HEK293 (cell line): Measurements from ENCODE around the gene TRPM7.

ENCODE experiments used
- CTCF ChIA-PET: fragments of 350-600 bp; formaldehyde crosslinking; extraction: SDS; loops from one replicate; lab custom pipeline; 2021; ENCODE audit warnings: antibody characterized with exemption; lab: Yijun Ruan, JAX
- POLR2A ChIA-PET: fragments of 300-600 bp; formaldehyde crosslinking; extraction: SDS; loops from one replicate; lab custom pipeline; 2020; ENCODE audit warnings: antibody characterized with exemption, inconsistent platforms; lab: Yijun Ruan, JAX
- H3K27ac ChIP-seq: fragments of 200-500 bp; sonication (Bioruptor generic); 2 replicates; pipeline ENCODE4 v1.5.1; 2014; ENCODE audit warnings: low read depth, low read length, control low read depth, inconsistent platforms; ENCODE audit errors: extremely low read depth
- H3K36me3 ChIP-seq, 2 experiments: fragments of 200-500 bp in 1 of 2; sonication (Bioruptor generic) in 1 of 2; 1 replicate in 1 of 2; 2 replicates in 1 of 2; pipeline ENCODE4 v1.5.1; 2014 to 2017; ENCODE audit warnings: inconsistent platforms in 2 of 2, low read length in 2 of 2; ENCODE audit not compliant: control insufficient read depth in 2 of 2, insufficient read depth in 1 of 2
- H3K4me1 ChIP-seq: fragments of 200-500 bp; sonication (Bioruptor generic); 2 replicates; pipeline ENCODE4 v1.5.1; 2014; ENCODE audit warnings: mild to moderate bottlenecking, low read length, inconsistent platforms; ENCODE audit not compliant: control insufficient read depth, insufficient read depth
- H3K4me3 ChIP-seq: 2 replicates; pipeline ENCODE4 v1.5.1; 2011; ENCODE audit warnings: low read depth, mild to moderate bottlenecking, control low read depth, low read length, moderate library complexity
- H3K9me3 ChIP-seq: fragments of 200-500 bp; sonication (Bioruptor generic); 2 replicates; pipeline ENCODE4 v1.5.1; 2014; ENCODE audit warnings: low read depth, low read length, inconsistent platforms; ENCODE audit not compliant: control insufficient read depth, insufficient read depth
- GLIS2 ChIP-seq: fragments of 450-650 bp; formaldehyde crosslinking; IDR thresholded peaks from 2 replicates; pipeline ENCODE4 v1.5.1; 2016; ENCODE audit warnings: missing biosample characterization, missing genetic modification characterization
- HOXD13 ChIP-seq: sonication (generic); formaldehyde crosslinking; IDR thresholded peaks from 2 replicates; pipeline ENCODE4 v1.8.0; 2022; ENCODE audit warnings: missing genetic modification reagents, borderline replicate concordance
- KLF9 ChIP-seq: fragments of 450-650 bp; formaldehyde crosslinking; IDR thresholded peaks from 2 replicates; pipeline ENCODE4 v1.5.1; 2016; ENCODE audit warnings: missing biosample characterization, missing genetic modification characterization, low read depth
- ZBTB20 ChIP-seq: fragments of 450-650 bp; formaldehyde crosslinking; IDR thresholded peaks from 2 replicates; pipeline ENCODE4 v1.5.1; 2016; ENCODE audit warnings: missing biosample characterization, missing genetic modification characterization
- ZFP41 ChIP-seq: fragments of 450-650 bp; formaldehyde crosslinking; IDR thresholded peaks from 2 replicates; pipeline ENCODE4 v1.5.1; 2016; ENCODE audit warnings: missing biosample characterization, missing genetic modification characterization, borderline replicate concordance
- ZNF174 ChIP-seq: fragments of 450-650 bp; formaldehyde crosslinking; IDR thresholded peaks from 2 replicates; pipeline ENCODE4 v1.5.0; 2017; ENCODE audit warnings: missing biosample characterization, mild to moderate bottlenecking, missing genetic modification characterization
- ZNF184 ChIP-seq: fragments of 450-650 bp; IDR thresholded peaks from 2 replicates; pipeline ENCODE4 v1.5.1; 2018; ENCODE audit warnings: missing biosample characterization, mild to moderate bottlenecking, missing genetic modification characterization
- ZNF211 ChIP-seq: fragments of 450-650 bp; formaldehyde crosslinking; IDR thresholded peaks from 2 replicates; pipeline ENCODE4 v1.5.1; 2016; ENCODE audit warnings: low read depth, missing biosample characterization, missing genetic modification characterization
- ZNF274 ChIP-seq, 2 experiments: fragments of 200-500 bp in 1 of 2; fragments of 450-650 bp in 1 of 2; sonication (Bioruptor generic) in 1 of 2; formaldehyde crosslinking in 1 of 2; IDR thresholded peaks; 2 replicates each; pipeline versions ENCODE4 v1.5.1 to v1.6.1; 2014 to 2016; ENCODE audit warnings: borderline replicate concordance in 1 of 2, inconsistent platforms in 1 of 2, low read length in 1 of 2, missing biosample characterization in 1 of 2, missing genetic modification characterization in 1 of 2
- ZNF302 ChIP-seq: fragments of 450-650 bp; formaldehyde crosslinking; IDR thresholded peaks from 2 replicates; pipeline ENCODE4 v1.5.1; 2016; ENCODE audit warnings: missing biosample characterization, missing genetic modification characterization, low read depth
- ZNF404 ChIP-seq: fragments of 450-650 bp; formaldehyde crosslinking; IDR thresholded peaks from 2 replicates; pipeline ENCODE4 v1.5.1; 2017; ENCODE audit warnings: missing biosample characterization, missing genetic modification characterization
- ZNF426 ChIP-seq: fragments of 450-650 bp; formaldehyde crosslinking; IDR thresholded peaks from 2 replicates; pipeline ENCODE4 v1.5.1; 2017; ENCODE audit warnings: missing biosample characterization, missing genetic modification characterization, mild to moderate bottlenecking, inconsistent platforms, moderate library complexity
- ZNF48 ChIP-seq: fragments of 450-650 bp; formaldehyde crosslinking; IDR thresholded peaks from 2 replicates; pipeline ENCODE4 v1.5.1; 2016; ENCODE audit warnings: missing biosample characterization, missing genetic modification characterization
- ZNF501 ChIP-seq: fragments of 450-650 bp; formaldehyde crosslinking; IDR thresholded peaks from 2 replicates; pipeline ENCODE4 v1.5.1; 2016; ENCODE audit warnings: missing biosample characterization, missing genetic modification characterization
- ZNF623 ChIP-seq: fragments of 450-650 bp; formaldehyde crosslinking; IDR thresholded peaks from 2 replicates; pipeline ENCODE4 v1.5.1; 2016; ENCODE audit warnings: missing biosample characterization, missing genetic modification characterization
- ZNF664 ChIP-seq: fragments of 450-650 bp; formaldehyde crosslinking; IDR thresholded peaks from 2 replicates; pipeline ENCODE4 v1.5.1; 2016; ENCODE audit warnings: missing biosample characterization, missing genetic modification characterization
- ZNF701 ChIP-seq: fragments of 450-650 bp; formaldehyde crosslinking; IDR thresholded peaks from 2 replicates; pipeline ENCODE4 v1.5.1; 2016; ENCODE audit warnings: missing biosample characterization, missing genetic modification characterization
- ZNF837 ChIP-seq: fragments of 450-650 bp; formaldehyde crosslinking; IDR thresholded peaks from 2 replicates; pipeline ENCODE4 v1.5.1; 2016; ENCODE audit warnings: missing biosample characterization, missing genetic modification characterization
- ZXDB ChIP-seq: fragments of 450-650 bp; formaldehyde crosslinking; IDR thresholded peaks from 2 replicates; pipeline ENCODE4 v1.5.1; 2016; ENCODE audit warnings: missing biosample characterization, missing genetic modification characterization
- TF ChIP-seq, protein P1 (sequence below): fragments of 450-650 bp; formaldehyde crosslinking; IDR thresholded peaks from 2 replicates; pipeline ENCODE4 v1.5.1; 2016; ENCODE audit warnings: missing biosample characterization, missing genetic modification characterization
- TF ChIP-seq, protein P2 (sequence below): fragments of 450-650 bp; formaldehyde crosslinking; conservative IDR thresholded peaks from 2 replicates; pipeline ENCODE4 v1.5.1; 2016; ENCODE audit warnings: low read depth, missing biosample characterization, missing genetic modification characterization
- TF ChIP-seq, protein P3 (sequence below): fragments of 450-650 bp; formaldehyde crosslinking; IDR thresholded peaks from 2 replicates; pipeline ENCODE4 v1.5.1; 2016; ENCODE audit warnings: missing biosample characterization, missing genetic modification characterization

Gene TRPM7

DNA sequence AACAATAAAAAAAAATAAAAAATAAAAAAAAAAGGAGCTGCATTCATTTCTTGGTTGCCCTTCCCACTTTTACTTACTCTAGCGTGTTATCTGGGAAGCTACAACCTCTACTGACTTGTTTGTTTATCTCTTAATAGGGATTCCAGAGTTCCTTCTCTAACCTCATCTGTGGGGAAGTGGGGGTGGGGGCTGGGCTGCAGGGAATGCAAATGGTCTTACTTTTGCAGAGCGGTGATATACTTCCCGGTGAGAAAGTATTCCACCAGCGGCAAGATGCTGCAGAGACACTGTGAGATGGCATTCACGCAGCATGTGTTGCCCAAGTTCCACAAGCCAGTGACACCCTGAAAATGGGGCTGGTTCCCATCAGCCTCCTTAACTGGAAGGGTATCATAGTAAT, 142.2 kb downstream of the TRPM7 start (continued):
- TF ChIP-seq ZNF174 (tag by site-specific recombination) (no peak), ZBTB20 (tag by site-specific recombination) (no peak), ZNF623 (tag by site-specific recombination) (no peak), ZNF211 (no peak), ZNF184 (no peak)
- TF ChIP-seq, protein P1, sequence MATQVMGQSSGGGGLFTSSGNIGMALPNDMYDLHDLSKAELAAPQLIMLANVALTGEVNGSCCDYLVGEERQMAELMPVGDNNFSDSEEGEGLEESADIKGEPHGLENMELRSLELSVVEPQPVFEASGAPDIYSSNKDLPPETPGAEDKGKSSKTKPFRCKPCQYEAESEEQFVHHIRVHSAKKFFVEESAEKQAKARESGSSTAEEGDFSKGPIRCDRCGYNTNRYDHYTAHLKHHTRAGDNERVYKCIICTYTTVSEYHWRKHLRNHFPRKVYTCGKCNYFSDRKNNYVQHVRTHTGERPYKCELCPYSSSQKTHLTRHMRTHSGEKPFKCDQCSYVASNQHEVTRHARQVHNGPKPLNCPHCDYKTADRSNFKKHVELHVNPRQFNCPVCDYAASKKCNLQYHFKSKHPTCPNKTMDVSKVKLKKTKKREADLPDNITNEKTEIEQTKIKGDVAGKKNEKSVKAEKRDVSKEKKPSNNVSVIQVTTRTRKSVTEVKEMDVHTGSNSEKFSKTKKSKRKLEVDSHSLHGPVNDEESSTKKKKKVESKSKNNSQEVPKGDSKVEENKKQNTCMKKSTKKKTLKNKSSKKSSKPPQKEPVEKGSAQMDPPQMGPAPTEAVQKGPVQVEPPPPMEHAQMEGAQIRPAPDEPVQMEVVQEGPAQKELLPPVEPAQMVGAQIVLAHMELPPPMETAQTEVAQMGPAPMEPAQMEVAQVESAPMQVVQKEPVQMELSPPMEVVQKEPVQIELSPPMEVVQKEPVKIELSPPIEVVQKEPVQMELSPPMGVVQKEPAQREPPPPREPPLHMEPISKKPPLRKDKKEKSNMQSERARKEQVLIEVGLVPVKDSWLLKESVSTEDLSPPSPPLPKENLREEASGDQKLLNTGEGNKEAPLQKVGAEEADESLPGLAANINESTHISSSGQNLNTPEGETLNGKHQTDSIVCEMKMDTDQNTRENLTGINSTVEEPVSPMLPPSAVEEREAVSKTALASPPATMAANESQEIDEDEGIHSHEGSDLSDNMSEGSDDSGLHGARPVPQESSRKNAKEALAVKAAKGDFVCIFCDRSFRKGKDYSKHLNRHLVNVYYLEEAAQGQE (tag by site-specific recombination) = no peak

DNA sequence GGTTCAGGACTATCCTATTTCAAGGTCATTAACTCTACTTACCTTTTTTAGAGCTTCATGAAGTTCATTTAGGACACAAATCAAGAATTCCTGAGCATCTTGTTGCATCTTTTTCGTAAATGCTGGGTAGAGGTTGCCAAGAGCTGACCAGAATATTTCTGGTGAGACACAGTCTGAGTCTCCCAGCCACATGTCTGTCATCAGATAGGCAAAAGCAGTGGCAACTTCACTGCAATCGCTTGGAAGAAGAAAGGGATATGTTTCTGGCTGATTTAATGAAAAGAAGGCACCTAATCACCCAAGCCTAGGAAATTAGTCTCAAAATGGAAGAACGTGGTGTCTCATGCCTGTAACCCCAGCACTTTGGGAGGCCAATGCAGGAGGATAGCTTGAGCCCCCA, 143.0 kb downstream of the TRPM7 start:
- H3K9me3 ChIP-seq = no peaks in the 10 kb centered on the region
- no peaks in the 10 kb centered on the region for H3K36me3 ChIP-seq
- TF ChIP-seq ZNF48 (tag by site-specific recombination) = no peak
- no peak for TF ChIP-seq ZNF501 (tag by site-specific recombination)
- TF ChIP-seq, protein P2, sequence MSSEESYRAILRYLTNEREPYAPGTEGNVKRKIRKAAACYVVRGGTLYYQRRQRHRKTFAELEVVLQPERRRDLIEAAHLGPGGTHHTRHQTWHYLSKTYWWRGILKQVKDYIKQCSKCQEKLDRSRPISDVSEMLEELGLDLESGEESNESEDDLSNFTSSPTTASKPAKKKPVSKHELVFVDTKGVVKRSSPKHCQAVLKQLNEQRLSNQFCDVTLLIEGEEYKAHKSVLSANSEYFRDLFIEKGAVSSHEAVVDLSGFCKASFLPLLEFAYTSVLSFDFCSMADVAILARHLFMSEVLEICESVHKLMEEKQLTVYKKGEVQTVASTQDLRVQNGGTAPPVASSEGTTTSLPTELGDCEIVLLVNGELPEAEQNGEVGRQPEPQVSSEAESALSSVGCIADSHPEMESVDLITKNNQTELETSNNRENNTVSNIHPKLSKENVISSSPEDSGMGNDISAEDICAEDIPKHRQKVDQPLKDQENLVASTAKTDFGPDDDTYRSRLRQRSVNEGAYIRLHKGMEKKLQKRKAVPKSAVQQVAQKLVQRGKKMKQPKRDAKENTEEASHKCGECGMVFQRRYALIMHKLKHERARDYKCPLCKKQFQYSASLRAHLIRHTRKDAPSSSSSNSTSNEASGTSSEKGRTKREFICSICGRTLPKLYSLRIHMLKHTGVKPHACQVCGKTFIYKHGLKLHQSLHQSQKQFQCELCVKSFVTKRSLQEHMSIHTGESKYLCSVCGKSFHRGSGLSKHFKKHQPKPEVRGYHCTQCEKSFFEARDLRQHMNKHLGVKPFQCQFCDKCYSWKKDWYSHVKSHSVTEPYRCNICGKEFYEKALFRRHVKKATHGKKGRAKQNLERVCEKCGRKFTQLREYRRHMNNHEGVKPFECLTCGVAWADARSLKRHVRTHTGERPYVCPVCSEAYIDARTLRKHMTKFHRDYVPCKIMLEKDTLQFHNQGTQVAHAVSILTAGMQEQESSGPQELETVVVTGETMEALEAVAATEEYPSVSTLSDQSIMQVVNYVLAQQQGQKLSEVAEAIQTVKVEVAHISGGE = no peak
- TF ChIP-seq ZNF274 (IDR thresholded peaks at IDR 0.05; ENCODE audit: low read length) = no peak
- no peak for TF ChIP-seq ZNF274 (tag by site-specific recombination; IDR thresholded peaks at IDR 0.05; ENCODE audit: borderline replicate concordance)
- no peak for TF ChIP-seq ZNF426 (tag by site-specific recombination)
- no peak for TF ChIP-seq ZNF701 (tag by site-specific recombination)
- no peak for TF ChIP-seq ZBTB20 (tag by site-specific recombination)
- TF ChIP-seq ZXDB (tag by site-specific recombination) = no peak
- no peak for TF ChIP-seq ZNF211
- TF ChIP-seq ZNF837 = no peak
- no peak for TF ChIP-seq ZNF302
- no peak for TF ChIP-seq GLIS2 (tag by site-specific recombination)
- no peaks in the 10 kb centered on the region for H3K4me1 ChIP-seq
- no peak overlapping the region for H3K4me3 ChIP-seq
- H3K27ac ChIP-seq = no peak overlapping the region
- POLR2A ChIA-PET = interaction anchor here (0.6 kb wide), 1 partner anchor 185 kb away, joined by 7 read pairs; no protein-coding TSS in a partner anchor
- CTCF ChIA-PET = no interaction called here

DNA sequence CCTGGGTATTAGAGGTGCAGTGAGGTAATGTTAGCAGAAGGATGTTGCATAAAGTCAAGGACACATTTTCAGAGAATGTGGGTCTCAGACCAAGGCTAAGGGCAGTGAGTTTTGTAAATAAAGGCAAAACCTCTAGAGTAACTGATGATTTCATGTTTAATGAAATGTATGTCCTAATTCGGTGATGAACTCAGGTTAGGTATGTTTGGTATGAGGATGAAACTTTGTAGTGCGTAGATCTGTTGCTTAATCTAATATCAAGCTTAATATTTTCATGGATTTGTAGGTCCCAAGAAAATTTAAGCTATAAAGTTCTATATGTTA, 143.7 kb downstream of the TRPM7 start:
- Histone ChIP-seq H3K4me1 (no peaks in the 10 kb centered on the region), H3K36me3 (no peaks in the 10 kb centered on the region), H3K9me3 (no peaks in the 10 kb centered on the region), H3K4me3 (no peak overlapping the region), H3K27ac (no peak overlapping the region)
- POLR2A ChIA-PET = no interaction called here
- TF ChIP-seq ZFP41 (tag by site-specific recombination) (no peak), KLF9 (no peak), HOXD13 (CRISPR knock-in tag) (no peak), ZNF623 (tag by site-specific recombination) (no peak), ZNF404 (tag by site-specific recombination) (no peak), ZNF664 (tag by site-specific recombination) (no peak)
- TF ChIP-seq, protein P3, sequence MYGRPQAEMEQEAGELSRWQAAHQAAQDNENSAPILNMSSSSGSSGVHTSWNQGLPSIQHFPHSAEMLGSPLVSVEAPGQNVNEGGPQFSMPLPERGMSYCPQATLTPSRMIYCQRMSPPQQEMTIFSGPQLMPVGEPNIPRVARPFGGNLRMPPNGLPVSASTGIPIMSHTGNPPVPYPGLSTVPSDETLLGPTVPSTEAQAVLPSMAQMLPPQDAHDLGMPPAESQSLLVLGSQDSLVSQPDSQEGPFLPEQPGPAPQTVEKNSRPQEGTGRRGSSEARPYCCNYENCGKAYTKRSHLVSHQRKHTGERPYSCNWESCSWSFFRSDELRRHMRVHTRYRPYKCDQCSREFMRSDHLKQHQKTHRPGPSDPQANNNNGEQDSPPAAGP = no peak
- CTCF ChIA-PET = interaction anchor here (1.8 kb wide), 1 partner anchor 79 kb away, joined by 4 read pairs; no protein-coding TSS in a partner anchor
